GM18519 (cell line): ENCODE measurements around the gene ZSCAN5A.
"Not testable (repeated sequence)": the region's sequence is repeated elsewhere in the genome, so short reads cannot be mapped to it uniquely, and the experiment has no call there.

Source experiments
- ATAC-seq: cut with Tn5 transposase; IDR thresholded peaks from one replicate; pipeline ENCODE4 v1.9.1; 2021; ENCODE audit warnings: mild to moderate bottlenecking, moderate library complexity; ENCODE audit not compliant: unreplicated experiment, low FRiP score

The ZSCAN5A gene

DNA sequence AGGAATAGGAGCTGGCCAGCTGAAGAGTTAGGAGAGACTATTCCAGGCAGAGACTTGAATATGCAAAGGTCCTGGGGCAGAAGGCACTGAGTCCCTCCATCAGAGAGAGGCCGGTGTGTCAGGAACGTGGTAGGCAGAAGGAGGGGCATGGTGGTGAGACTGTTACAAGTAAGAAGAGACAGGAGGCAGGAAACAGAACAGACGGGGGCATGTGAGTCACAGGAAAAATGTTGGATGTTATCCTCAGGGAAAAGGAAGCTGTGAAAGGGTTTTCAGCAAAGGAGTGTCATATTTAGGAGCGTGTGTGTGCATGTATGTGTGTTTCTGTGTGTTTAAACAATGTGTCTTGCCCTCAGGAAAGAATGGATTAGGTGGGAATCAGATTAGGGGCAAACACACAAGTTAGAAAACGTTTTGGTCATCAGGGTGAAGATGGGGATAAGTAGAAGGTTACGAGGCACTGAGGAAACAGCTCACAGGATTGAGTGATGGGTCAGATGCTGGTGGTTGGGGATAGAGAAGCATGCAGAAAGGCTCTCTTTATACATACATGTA, 41.0 kb downstream of the ZSCAN5A start:
- no peak for ATAC-seq

DNA sequence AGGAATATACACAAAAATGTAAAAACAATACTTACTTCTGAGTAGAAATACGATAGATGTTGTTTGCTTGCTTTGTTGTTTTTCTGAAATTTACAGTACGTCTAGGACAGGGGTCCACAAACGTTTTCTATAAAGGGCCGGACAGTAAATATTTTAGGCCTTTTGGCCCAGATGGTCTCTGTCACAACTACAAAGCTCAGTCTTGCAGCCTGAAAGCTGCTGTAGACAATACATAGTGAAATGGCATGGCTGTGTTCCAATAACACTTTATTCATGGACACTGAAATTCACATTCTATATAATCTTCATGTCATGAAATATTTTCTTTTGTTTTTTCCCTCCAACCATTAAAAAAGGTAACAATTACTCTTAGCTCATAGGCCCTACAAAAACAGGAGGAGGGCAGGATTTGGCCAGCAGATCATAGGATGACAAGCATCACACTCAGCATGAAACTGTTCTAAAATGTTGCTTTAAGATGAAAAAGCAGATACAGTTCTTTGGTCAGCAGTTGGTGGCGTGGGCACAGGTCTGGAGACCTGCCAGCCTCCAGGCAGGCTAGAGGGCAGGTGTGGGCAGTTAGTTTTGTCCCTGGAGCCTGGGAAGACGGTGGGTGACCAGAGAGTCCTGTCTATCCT, 42.4 kb downstream of the ZSCAN5A start, which contains the start of gene EDDM13:
Gene EDDM13 (plus strand): TSS at position 588 of the 638 bp plus-strand sequence. CDS start 87 bp downstream, outside the sequence.
- ATAC-seq = no peak

DNA sequence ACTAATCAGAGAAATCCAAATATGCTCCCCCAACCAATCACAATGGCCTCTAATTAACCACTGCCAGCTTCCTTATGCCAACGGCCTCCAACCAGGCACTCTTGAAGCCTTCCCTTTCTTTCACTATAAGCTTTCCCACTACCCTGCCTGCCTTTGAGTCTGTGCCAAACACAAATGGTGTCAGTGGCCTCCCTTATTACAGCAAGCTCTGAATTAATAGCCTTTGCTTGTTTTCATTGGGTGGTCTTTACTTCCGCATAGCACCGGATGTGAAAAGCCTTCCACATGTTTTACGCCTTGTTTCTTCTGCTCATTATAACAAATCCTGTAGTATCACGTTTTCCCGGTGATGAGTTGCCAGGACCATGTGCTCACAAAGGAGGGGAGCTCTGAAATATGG, 43.5 kb downstream of the ZSCAN5A start:
- no peak for ATAC-seq

DNA sequence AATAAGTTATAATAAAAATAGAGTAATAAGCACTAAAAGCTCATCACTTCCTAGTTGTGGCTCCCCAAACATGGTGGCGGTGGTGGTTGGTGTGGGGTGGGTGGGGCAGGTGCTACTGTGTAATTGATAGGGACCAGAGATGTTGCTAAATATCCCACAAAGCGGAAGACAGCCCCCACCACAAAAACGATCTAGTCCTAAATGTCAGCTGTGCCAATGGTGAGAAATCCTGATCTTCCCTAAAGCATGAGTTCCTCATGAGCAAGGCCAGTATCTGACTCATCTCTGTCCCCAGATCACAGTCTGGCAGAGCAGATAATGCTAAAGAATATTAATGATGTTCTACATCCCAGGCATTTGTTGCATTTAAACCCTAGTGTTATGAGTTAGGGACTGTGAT, 44.0 kb downstream of the ZSCAN5A start:
- ATAC-seq = no peak

DNA sequence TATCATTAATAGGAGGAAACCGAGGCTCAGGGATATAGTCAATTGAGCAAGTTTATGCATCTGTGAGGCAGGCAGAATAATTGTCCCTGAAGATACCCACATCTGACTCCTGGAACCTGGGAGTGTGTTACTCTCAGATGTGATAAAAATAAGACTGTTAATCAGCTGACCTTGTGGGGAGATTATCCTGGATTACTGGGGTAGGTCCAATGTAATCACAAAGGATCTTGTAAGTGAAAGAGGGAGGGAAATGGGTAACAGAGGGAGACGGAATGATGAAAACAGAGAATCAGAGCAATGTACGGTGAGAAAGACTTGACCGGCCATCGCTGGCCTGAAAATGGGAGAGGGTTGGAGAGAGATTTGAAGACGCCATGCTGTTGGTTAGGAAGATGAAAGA, 45.3 kb downstream of the ZSCAN5A start:
- no peak for ATAC-seq

DNA sequence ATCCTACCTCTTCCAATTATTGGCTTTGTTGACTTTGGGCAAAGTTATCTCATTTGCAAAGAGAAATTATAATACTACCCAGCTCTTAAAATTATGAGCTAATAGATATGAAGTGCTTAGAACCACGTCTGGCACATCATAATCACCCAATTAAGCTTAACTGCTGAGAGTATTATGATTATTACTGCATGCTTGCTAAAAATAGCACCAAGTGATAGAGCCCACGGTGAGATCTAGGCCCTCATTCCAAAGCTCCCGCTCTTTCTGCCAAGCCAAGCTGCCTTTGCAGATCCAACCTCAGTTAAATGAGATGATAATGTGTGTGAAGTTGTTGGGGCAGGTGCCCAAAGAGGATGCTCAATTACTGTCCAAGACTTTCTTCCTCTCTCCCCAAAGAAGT, 48.6 kb downstream of the ZSCAN5A start:
- ATAC-seq = no peak

DNA sequence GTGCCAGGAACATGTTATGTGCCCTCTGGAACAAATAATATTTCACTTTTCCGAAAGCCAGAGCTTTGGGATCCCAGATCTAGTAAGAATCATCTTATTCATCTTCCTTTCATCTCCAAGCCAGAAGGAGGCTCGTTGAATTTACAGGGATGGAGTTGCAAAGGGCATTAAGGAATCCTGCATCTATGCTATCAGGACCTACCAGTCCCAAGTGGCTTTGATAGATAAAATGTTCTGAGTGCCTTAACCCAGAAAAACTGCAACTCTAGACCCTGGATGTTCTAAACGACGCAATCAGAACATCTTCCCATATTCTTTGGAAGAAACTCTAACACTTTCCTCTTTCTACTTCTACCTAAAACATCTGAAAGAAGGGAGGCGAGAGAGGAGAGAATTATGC, 51.3 kb downstream of the ZSCAN5A start:
- no peak for ATAC-seq

DNA sequence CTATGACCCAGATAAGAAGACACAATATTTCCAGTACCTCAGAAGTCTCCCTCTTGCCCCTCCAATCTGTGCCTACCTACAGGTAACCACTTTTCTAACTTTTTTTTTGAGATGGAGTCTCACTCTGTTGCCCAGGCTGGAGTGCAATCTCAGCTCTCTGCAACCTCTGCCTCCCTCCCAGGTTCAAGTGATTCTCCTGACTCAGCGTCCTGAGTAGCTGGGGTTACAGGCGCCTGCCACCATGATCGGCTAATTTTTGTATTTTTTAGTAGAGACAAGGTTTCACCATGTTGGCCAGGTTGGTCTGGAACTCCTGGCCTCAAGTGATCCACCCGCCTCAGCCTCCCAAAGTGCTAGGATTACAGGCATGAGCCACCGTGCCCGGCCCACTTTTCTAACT, 52.7 kb downstream of the ZSCAN5A start:
- not testable (repeated sequence) for ATAC-seq

DNA sequence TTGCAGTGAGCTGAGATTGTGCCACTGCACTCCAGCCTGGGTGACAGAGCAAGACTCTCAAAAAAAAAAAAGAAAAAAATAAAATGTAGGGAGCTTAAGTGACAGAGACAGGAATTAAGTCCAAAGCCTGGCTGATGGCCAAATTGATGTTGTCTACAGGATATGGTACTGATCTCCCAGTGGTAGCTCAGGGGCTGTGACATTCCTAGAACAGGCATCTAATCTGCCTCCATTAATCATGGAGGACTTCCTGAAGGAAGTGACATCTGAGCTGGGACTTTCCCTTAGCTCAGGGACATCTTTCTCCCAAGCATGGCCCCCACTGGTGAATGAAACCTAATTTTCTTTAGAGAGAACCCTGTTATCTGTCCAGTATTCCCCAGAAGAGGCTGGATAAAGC, 53.5 kb downstream of the ZSCAN5A start:
- ATAC-seq = no peak

DNA sequence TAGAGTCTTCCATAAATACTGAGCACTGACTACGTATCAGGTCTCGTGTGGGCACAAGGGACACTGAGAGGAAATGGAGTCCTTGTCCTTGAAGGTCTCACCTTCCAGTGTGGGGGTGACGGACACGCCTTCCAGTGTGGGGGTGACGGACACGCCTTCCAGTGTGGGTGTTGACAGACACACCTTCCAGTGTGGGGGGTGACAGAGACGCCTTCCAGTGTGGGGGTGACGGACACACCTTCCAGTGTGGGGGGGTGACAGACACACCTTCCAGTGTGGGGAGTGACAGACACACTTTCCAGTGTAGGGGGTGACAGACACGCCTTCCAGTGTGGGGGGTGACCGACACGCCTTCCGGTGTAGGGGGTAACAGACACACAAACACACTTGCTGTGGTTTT, 56.4 kb downstream of the ZSCAN5A start:
- ATAC-seq = no peak

DNA sequence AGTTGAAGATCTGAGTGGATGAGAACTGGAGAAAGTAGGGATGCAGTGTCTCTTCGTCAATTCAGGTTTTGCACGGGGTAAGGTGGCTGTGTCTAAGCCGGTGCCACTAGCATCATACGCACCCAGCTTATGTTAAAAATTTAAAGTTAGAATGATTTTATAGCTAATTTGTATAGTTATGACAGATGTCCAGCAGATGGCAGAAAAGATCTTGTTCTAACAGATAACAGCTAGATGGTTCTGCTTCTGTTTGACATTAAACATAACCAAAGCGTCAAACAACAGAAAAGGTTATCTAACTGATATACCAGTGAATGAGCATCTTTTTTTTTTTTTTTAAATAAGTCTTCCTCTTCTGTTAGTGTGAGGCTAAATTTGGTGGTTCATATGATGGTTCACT, 60.9 kb downstream of the ZSCAN5A start:
- no peak for ATAC-seq

DNA sequence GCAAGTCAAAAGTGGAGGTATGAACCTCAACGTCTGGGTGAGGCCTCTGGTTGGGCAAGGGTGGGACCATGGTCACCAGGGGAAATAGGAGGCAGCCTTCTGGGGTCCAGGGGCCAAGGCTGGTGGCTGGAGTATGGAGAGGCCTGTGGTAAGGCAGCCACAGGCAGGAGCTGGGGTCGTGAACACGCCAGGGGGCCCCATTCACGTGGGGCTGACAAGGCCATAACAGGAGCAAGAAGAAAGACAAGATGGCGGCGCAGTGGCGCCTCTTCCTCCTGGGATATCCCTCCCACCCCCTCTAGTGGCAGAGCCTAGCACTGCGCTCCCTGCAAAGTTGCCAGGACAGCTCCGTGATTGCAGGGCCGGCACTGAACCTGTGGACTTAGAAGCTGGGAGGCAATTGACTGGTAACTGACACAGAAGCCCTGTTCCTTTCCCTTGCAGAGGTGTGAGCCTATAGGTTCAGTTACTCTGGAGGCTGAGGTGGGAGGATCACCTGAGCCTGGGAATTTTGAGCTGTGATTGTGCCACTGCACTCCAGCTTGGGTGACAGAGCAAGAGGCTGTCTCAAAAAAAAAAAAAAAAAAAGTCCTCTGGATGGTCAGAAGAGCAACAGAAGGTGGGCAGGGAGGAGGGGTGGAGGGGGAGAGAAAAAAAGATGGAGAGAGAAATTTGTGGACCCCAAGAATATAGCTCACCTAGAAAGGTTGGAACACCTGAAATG, 61.8 kb downstream of the ZSCAN5A start:
- no peak for ATAC-seq

DNA sequence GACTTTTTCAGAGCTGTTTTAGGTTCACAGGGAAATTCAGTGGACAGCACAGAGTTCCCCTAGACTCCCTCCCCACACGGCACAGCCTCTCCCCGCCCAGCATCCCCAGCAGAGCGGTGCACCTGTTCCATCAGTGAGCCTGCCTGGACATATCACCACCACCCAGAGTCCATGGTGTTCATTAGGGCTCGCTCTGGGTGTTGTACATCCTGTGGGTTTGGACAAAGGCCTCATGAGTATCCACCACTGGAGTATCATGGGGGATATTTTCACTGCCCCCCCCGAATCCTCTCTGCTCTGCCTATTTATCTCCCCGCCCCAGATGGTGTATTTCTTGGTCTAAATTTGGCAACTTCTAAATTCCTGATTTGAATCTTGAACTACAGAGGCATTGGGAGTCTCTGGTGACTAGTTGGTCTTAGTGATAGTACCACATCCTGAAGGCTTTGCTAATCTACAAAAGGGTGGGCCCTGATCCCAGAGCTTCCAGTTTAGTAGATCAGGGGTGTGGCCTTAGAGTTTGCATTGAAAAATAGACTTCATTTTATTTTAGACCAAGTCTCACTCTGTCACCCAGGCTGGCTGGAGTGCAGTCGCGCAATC, 65.8 kb downstream of the ZSCAN5A start:
- ATAC-seq = not testable (repeated sequence)

DNA sequence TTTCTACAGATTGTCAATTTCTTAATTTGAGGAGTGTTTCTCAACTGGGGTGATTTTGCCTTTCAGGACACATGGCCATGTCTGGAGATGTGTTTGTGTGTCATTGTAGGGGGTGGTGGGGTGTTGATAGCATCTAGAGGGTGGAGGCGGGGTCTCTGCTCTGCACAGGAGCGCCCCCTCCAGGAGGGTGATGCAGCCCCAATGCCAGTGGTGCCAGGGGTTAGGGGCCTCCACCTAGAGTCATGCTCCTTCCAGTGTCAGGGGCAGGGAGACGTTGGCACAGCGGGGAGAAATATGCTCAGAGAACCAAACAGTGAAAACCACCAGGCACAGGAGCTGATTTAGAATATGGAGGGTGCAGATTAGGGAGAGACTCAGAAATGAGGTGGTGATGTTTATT, 68.9 kb downstream of the ZSCAN5A start:
- ATAC-seq = not testable (repeated sequence)

DNA sequence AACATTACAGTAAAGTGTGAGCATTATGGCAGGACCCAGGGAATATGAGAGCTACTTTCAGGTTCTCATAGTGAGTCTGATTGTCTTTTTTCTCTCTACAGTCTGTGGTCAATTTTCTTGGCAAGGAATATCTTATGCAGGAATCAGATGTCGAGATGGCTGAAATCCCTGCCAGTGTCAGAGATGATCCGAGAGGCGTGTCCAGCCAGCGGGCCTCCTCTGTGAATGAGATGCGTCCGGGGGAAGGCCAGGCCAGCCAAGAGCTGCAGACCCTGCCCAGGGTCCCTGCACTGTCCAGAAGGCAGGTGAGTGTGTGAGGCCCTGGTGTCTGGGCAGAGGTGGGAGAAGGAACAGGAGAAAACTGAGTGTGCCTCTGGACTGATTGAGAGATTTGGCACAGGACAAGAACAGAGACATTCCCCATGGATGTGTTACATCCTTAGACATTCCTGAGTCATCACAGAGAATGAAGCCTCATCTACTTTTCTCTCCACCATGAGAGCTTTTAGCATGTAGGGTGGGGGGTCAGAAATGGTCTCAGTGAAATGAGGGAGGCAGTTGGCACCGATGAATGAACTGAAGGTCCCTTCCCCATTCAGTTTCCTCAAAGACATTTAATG, 69.4 kb downstream of the ZSCAN5A start:
- ATAC-seq = no peak

DNA sequence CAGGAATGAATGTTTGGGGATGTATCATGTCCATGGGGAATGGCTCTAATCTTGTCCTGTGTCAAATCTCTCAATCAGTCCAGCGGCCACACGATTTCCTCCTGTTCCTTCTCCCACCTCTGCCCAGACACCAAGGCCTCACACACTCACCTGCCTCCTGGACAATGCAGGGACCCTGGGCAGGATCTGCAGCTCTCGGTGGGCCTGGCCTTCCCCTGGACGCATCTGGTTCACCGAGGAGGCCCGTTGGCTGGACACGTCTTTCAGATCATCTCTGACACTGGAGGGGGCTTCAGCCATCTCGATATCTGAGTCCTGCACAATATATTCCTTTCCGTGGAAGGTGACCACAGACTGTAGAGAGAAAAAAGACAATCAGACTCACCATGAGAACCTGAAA, 91.2 kb downstream of the ZSCAN5A start:
- no peak for ATAC-seq

DNA sequence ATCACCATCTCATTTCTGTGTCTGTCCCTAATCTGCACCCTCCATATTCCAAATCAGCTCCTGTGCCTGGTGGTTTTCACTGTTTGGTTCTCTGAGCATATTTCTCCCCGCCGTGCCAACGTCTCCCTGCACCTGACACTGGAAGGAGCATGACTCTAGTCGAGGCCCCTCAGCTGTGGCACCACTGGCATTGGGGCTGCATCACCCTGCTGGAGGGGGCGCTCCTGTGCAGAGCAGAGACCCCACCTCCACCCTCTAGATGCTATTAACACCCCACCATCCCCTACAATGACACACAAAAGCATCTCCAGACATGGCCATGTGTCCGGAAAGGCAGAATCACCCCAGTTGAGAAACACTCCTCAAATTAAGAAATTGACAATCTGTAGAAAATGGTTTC, 91.7 kb downstream of the ZSCAN5A start:
- no peak for ATAC-seq

DNA sequence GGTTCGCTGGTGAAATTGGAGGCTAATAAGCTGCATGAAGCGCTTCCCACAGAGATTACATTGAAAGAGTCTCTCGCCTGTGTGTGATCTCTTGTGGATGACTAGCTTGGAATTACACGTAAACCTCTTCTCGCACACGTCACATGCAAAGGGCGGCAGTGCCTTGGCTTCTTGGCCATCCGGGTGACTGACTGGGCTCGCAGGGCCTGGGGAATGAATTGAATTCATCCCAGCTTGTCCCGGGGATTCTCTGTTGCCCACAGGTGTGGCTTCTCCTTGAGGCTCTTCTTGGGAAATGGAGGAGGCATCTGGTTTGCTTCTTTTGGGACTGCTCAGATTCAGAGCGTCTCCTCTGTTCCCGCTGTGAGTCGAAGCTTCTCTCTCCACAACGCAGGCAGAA, 92.8 kb downstream of the ZSCAN5A start:
- ATAC-seq = no peak

DNA sequence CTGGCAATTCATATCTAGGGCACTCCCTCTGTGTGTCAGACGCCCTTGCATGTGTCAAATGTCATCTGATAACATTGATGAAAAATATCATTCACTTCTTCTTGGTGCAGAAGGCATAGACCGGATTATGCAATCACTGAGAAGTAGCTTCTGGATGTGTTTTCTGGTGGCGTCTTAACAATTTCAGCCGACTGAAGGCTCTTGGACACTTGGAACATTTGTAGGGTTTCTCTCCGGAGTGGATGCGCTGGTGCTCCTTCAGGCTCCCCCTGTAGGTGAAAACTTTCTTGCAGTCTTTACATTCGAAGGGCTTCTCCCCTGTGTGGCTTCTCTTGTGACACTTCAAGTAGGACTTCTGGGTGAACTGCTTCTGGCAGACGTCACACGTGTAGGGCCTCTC, 93.2 kb downstream of the ZSCAN5A start:
- ATAC-seq = not testable (repeated sequence)

DNA sequence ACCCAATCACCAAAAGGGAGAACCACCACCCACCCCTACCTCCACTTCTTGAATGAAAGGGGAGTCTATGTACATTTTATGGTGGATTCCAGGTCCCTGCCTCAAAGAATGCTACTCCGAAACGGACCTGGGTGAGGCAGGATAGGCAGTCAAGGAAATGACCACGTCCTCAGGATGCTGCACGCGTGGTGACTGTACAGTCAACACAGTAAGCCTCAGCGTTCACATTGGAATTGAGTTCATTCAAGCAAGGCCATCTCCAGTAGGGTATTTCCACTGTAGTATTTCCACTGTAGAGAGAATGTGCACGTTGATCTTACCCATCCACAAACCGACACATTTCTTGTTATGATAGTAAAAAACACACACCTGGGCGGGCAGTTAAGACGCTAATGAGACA, 95.7 kb downstream of the ZSCAN5A start:
- no peak for ATAC-seq
